Tibial nerve (tissue), 3 donors: ENCODE data around the gene WDR31.
"Not testable (repeated sequence)": the region's sequence is repeated elsewhere in the genome, so short reads cannot be mapped to it uniquely, and the experiment has no call there.

Source experiments
- CTCF ChIP-seq, 5 experiments: fragments of 200-600 bp in 3 of 5; fragments of 450-650 bp in 2 of 5; sonication (generic) in 3 of 5; IDR thresholded peaks; one replicate each; pipeline ENCODE4 v1.5.1; 2016 to 2019; ENCODE audit warnings: antibody characterized with exemption in 5 of 5, mild to moderate bottlenecking in 3 of 5, moderate library complexity in 2 of 5
- POLR2A ChIP-seq, 2 donors: fragments of 450-650 bp; IDR thresholded peaks; one replicate each; pipeline ENCODE4 v1.6.1; 2017; ENCODE audit warnings: antibody characterized with exemption in 2 of 2, mild to moderate bottlenecking in 2 of 2, moderate library complexity in 2 of 2

GRCh38 chr9:113379829-113380210 lies 39.7 kb upstream of the WDR31 start:
- not testable (repeated sequence) for TF ChIP-seq POLR2A, CTCF (IDR thresholded peaks at IDR 0.05)
